SU-DHL-6 (cell line): ENCODE results near the gene SMTN.

ENCODE experiments used
- EZH2phosphoT487 ChIP-seq: fragments of 200-600 bp; sonication (generic), shearing (Covaris generic); conservative IDR thresholded peaks from 2 replicates; pipeline ENCODE4 v1.6.1; 2018; ENCODE audit warnings: mild to moderate bottlenecking, antibody characterized with exemption, low read length, moderate library complexity, mixed read lengths
- TF ChIP-seq, protein P1 (sequence below): fragments of 200-600 bp; sonication (generic); IDR thresholded peaks from one replicate; pipeline ENCODE4 v1.5.1; 2017; ENCODE audit warnings: antibody characterized with exemption, mild to moderate bottlenecking, low read length, moderate library complexity; ENCODE audit not compliant: insufficient read depth, poor library complexity, severe bottlenecking

- TF ChIP-seq, protein P1, sequence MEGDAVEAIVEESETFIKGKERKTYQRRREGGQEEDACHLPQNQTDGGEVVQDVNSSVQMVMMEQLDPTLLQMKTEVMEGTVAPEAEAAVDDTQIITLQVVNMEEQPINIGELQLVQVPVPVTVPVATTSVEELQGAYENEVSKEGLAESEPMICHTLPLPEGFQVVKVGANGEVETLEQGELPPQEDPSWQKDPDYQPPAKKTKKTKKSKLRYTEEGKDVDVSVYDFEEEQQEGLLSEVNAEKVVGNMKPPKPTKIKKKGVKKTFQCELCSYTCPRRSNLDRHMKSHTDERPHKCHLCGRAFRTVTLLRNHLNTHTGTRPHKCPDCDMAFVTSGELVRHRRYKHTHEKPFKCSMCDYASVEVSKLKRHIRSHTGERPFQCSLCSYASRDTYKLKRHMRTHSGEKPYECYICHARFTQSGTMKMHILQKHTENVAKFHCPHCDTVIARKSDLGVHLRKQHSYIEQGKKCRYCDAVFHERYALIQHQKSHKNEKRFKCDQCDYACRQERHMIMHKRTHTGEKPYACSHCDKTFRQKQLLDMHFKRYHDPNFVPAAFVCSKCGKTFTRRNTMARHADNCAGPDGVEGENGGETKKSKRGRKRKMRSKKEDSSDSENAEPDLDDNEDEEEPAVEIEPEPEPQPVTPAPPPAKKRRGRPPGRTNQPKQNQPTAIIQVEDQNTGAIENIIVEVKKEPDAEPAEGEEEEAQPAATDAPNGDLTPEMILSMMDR: no peak
- TF ChIP-seq EZH2phosphoT487: no peak
Measured at GRCh38 chr22:31148488-31148887, 67.4 kb downstream of the SMTN start.
